SK-N-SH (cell line): ENCODE measurements around the gene RBM19. TPM values are rescaled to one million over a fixed set of nuclear protein-coding genes. Genes with fewer than 3 reads are reported as not detected.

Experiments used
- CTCF ChIA-PET: fragments of 300-600, 350-600 bp; formaldehyde crosslinking; extraction: SDS; loops from one replicate; lab custom pipeline; 2021; lab: Yijun Ruan, JAX
- POLR2A ChIA-PET: fragments of 350-600 bp; sonication (Branson Sonifier 250); formaldehyde crosslinking; extraction: SDS; loops from one replicate; lab custom pipeline; 2020; ENCODE audit warnings: antibody characterized with exemption, inconsistent platforms; lab: Yijun Ruan, JAX
- DNase-seq: peaks from one replicate; pipeline ENCODE4 v3.0.0; 2012
- H2AFZ ChIP-seq: fragments of 200-600 bp; sonication (generic); 2 replicates; pipeline ENCODE4 v1.8.1; 2016; ENCODE audit warnings: antibody characterized with exemption, mild to moderate bottlenecking, low read depth
- H3F3A ChIP-seq: fragments of 200-600 bp; sonication (generic); replicated peaks from 2 replicates; pipeline ENCODE3; 2016; ENCODE audit warnings: antibody characterized with exemption, mild to moderate bottlenecking; ENCODE audit not compliant: insufficient read depth
- H3K27ac ChIP-seq, 2 experiments: fragments of 200-500 bp in 1 of 2; fragments of 200-600 bp in 1 of 2; sonication (Bioruptor generic) in 1 of 2; sonication (generic), shearing (Covaris generic) in 1 of 2; 2 replicates each; pipeline versions ENCODE4 v1.5.1 to v1.6.1; 2014 to 2016; ENCODE audit warnings: low read depth in 2 of 2, inconsistent platforms in 1 of 2, low read length in 1 of 2, mild to moderate bottlenecking in 1 of 2, mixed read lengths in 1 of 2
- H3K27me3 ChIP-seq: fragments of 200-600 bp; sonication (generic), shearing (Covaris generic); 2 replicates; pipeline ENCODE4 v1.6.1; 2016; ENCODE audit warnings: mixed run types; ENCODE audit not compliant: insufficient read depth
- H3K36me3 ChIP-seq, 2 experiments: fragments of 200-500 bp in 1 of 2; fragments of 200-600 bp in 1 of 2; sonication (Bioruptor generic) in 1 of 2; sonication (generic) in 1 of 2; replicated peaks in 1 of 2; 2 replicates each; pipeline versions ENCODE3 to v1.5.1; 2014 to 2016; ENCODE audit warnings: low read length in 1 of 2, mild to moderate bottlenecking in 1 of 2; ENCODE audit not compliant: insufficient read depth in 2 of 2, control insufficient read depth in 1 of 2
- H3K4me1 ChIP-seq, 2 experiments: fragments of 200-500 bp in 1 of 2; fragments of 200-600 bp in 1 of 2; sonication (Bioruptor generic) in 1 of 2; sonication (generic), shearing (Covaris generic) in 1 of 2; 2 replicates each; pipeline versions ENCODE4 v1.5.1 to v1.6.1; 2014 to 2016; ENCODE audit warnings: low read depth in 1 of 2, low read length in 1 of 2, mixed run types in 1 of 2; ENCODE audit not compliant: insufficient read depth in 2 of 2, control insufficient read depth in 1 of 2
- H3K4me2 ChIP-seq: fragments of 200-600 bp; sonication (generic), shearing (Covaris generic); 2 replicates; pipeline ENCODE4 v1.6.1; 2017; ENCODE audit warnings: mixed run types
- H3K4me3 ChIP-seq, 2 experiments: fragments of 200-500 bp in 1 of 2; fragments of 200-600 bp in 1 of 2; sonication (Bioruptor generic) in 1 of 2; sonication (generic), shearing (Covaris generic) in 1 of 2; 2 replicates each; pipeline versions ENCODE4 v1.5.1 to v1.8.1; 2014 to 2016; ENCODE audit warnings: low read depth in 2 of 2, inconsistent platforms in 1 of 2, low read length in 1 of 2, mild to moderate bottlenecking in 1 of 2, mixed read lengths in 1 of 2, moderate library complexity in 1 of 2
- H3K79me2 ChIP-seq: fragments of 200-600 bp; sonication (generic); 2 replicates; pipeline ENCODE4 v1.8.1; 2017; ENCODE audit warnings: mild to moderate bottlenecking; ENCODE audit not compliant: insufficient read depth
- H3K9ac ChIP-seq: fragments of 200-600 bp; sonication (generic); 2 replicates; pipeline ENCODE4 v1.6.1; 2017; ENCODE audit warnings: mixed run types
- H3K9me2 ChIP-seq: fragments of 200-600 bp; sonication (generic); 2 replicates; pipeline ENCODE4 v1.6.1; 2017; ENCODE audit warnings: mixed run types
- H3K9me3 ChIP-seq: fragments of 200-600 bp; sonication (generic); 2 replicates; pipeline ENCODE4 v1.6.1; 2017; ENCODE audit warnings: mixed run types, mild to moderate bottlenecking, moderate library complexity
- H4K20me1 ChIP-seq: fragments of 200-600 bp; sonication (generic); 2 replicates; pipeline ENCODE4 v1.6.1; 2017; ENCODE audit warnings: mild to moderate bottlenecking, mixed run types; ENCODE audit not compliant: insufficient read depth
- CTCF ChIP-seq: fragments of 200-600 bp; sonication (generic); IDR thresholded peaks from 2 replicates; pipeline ENCODE4 v1.6.1; 2017; ENCODE audit warnings: antibody characterized with exemption, mild to moderate bottlenecking, moderate library complexity
- ELF1 ChIP-seq: IDR thresholded peaks from 2 replicates; pipeline ENCODE4 v1.4.0; 2012
- EP300 ChIP-seq, 2 experiments: IDR thresholded peaks; 2 replicates each; pipeline versions ENCODE4 v1.4.0 to v1.6.1; 2012; ENCODE audit warnings: borderline replicate concordance in 1 of 2, low read depth in 1 of 2, low read length in 1 of 2
- FOSL2 ChIP-seq: IDR thresholded peaks from 2 replicates; pipeline ENCODE4 v1.4.0; 2012; ENCODE audit warnings: low read depth, mild to moderate bottlenecking, moderate library complexity, borderline replicate concordance
- PBX3 ChIP-seq: IDR thresholded peaks from 2 replicates; pipeline ENCODE4; 2012
- POLR2AphosphoS5 ChIP-seq: IDR thresholded peaks from 2 replicates; pipeline ENCODE4 v1.6.1; 2012; ENCODE audit warnings: low read depth, low read length
- RAD21 ChIP-seq: IDR thresholded peaks from 2 replicates; pipeline ENCODE4 v1.6.1; 2012; ENCODE audit warnings: mild to moderate bottlenecking, low read length
- REST ChIP-seq: IDR thresholded peaks from 2 replicates; pipeline ENCODE4 v1.6.1; 2012; ENCODE audit warnings: mild to moderate bottlenecking, low read depth, low read length, moderate library complexity
- SMC3 ChIP-seq: IDR thresholded peaks from 2 replicates; pipeline ENCODE4 v1.6.1; 2012; ENCODE audit warnings: low read depth, low read length, improper control_type of control experiment
- TAF1 ChIP-seq: IDR thresholded peaks from 2 replicates; pipeline ENCODE4 v1.6.1; 2012; ENCODE audit warnings: low read depth, mild to moderate bottlenecking, low read length, moderate library complexity, borderline replicate concordance
- TCF12 ChIP-seq: IDR thresholded peaks from 2 replicates; pipeline ENCODE4 v1.4.0; 2012
- YY1 ChIP-seq: IDR thresholded peaks from 2 replicates; pipeline ENCODE4 v1.4.0; 2012; ENCODE audit warnings: low read depth, mild to moderate bottlenecking
- WGBS: methylation state at CpG from one replicate; pipeline ENCODE4 v1.1.6; 2017; ENCODE audit warnings: low lambda C conversion rate; 5-methylcytosine and 5-hydroxymethylcytosine counted together
- polyA plus RNA-seq, 3 experiments: library from polyadenylated mRNA; depleted of rRNA; stranded (reverse); fragments of >200 nt; gene quantifications; 2 replicates each; pipeline ENCODE4 v1.2.3, GENCODE V29; 2012
- TF ChIP-seq, protein P1 (sequence below): IDR thresholded peaks from 2 replicates; pipeline ENCODE4 v1.4.0; 2012; ENCODE audit warnings: low read depth
- TF ChIP-seq, protein P2 (sequence below): IDR thresholded peaks from 2 replicates; pipeline ENCODE4 v1.4.0; 2012; ENCODE audit warnings: low read depth, borderline replicate concordance
- TF ChIP-seq, protein P3 (sequence below): fragments of 150-350 bp; IDR thresholded peaks from 2 replicates; pipeline ENCODE4 v1.6.1; 2017; ENCODE audit warnings: antibody characterized with exemption, low read length, low read depth, borderline replicate concordance

Gene RBM19
- polyA plus RNA-seq, 1 of the 3 experiments (the other 2 are of a cell fraction): 16.6 TPM

GRCh38 chr12:113855998-113856397 is 110.1 kb downstream of the RBM19 start (continued):
- TF ChIP-seq REST (no peak), POLR2AphosphoS5 (no peak), TAF1 (no peak)
- TF ChIP-seq, protein P1, sequence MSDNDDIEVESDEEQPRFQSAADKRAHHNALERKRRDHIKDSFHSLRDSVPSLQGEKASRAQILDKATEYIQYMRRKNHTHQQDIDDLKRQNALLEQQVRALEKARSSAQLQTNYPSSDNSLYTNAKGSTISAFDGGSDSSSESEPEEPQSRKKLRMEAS: no peak
- TF ChIP-seq, protein P2, sequence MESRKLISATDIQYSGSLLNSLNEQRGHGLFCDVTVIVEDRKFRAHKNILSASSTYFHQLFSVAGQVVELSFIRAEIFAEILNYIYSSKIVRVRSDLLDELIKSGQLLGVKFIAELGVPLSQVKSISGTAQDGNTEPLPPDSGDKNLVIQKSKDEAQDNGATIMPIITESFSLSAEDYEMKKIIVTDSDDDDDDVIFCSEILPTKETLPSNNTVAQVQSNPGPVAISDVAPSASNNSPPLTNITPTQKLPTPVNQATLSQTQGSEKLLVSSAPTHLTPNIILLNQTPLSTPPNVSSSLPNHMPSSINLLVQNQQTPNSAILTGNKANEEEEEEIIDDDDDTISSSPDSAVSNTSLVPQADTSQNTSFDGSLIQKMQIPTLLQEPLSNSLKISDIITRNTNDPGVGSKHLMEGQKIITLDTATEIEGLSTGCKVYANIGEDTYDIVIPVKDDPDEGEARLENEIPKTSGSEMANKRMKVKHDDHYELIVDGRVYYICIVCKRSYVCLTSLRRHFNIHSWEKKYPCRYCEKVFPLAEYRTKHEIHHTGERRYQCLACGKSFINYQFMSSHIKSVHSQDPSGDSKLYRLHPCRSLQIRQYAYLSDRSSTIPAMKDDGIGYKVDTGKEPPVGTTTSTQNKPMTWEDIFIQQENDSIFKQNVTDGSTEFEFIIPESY: no peak

DNA sequence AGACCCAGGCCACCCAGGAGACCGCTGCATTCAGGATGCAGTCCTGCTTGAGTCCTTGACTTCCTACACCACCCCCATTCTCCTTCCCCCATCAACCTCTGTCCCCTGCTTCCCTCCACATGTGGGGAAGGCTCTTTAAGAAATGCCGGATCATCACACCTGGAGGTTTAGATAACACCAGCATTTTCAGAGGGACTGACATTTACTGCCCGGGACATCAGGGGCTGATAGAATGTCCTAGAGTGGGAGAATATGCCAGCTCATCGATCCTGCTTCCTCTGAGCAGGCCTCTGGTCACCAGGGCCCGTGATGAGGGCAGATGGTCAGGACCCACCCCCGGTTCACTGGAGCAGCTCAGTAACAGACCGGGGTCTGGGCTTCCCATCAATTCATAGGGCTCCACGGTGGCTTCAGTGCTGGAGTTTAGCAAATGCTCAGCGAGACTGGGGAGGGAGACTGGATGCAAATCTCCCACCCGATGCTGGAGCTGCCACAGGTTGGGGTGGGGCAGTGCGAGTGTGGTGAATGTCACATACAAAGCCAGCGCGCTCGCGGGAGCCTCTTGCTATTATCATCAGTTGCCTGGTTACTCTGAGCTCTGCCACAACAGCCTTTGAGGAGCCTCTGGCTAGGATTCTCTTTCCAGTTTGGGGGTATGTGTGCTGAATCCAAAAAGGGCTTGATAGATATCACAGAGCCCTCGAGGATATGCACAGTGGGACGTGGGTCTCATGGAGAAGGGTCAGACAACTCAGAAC is 111.6 kb downstream of the RBM19 start:
- Histone ChIP-seq H4K20me1 (no peaks in the 10 kb centered on the region), H2AFZ (no peak overlapping the region), H3K79me2 (no peaks in the 10 kb centered on the region), H3F3A (no peaks in the 10 kb centered on the region), H3K36me3 (peaks cover 0 to 14% of the 10 kb centered on the region in 2 experiments), H3K9me3 (no peaks in the 10 kb centered on the region), H3K9ac (no peak overlapping the region), H3K27me3 (no peaks in the 10 kb centered on the region), H3K27ac (no peak overlapping the region), H3K4me1 (peaks cover 0 to 12% of the 10 kb centered on the region in 2 experiments; a peak in 1 of 4 replicates), H3K9me2 (no peaks in the 10 kb centered on the region), H3K4me2 (no peak overlapping the region), H3K4me3 (no peak overlapping the region)
- ChIA-PET CTCF (interaction anchor here (0.5 to 1.2 kb wide), 3 partner anchors 207 to 497 kb away, joined by 3 to 4 read pairs (median 3); no protein-coding TSS in a partner anchor), POLR2A (no interaction called here)
- no peak for DNase-seq
- 94% methylated on average over 16 of the region's 17 CpGs for WGBS
- TF ChIP-seq PBX3: no peak
- TF ChIP-seq FOSL2: no peak
- TF ChIP-seq YY1: no peak
- TF ChIP-seq, protein P3, sequence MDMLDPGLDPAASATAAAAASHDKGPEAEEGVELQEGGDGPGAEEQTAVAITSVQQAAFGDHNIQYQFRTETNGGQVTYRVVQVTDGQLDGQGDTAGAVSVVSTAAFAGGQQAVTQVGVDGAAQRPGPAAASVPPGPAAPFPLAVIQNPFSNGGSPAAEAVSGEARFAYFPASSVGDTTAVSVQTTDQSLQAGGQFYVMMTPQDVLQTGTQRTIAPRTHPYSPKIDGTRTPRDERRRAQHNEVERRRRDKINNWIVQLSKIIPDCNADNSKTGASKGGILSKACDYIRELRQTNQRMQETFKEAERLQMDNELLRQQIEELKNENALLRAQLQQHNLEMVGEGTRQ: no peak
- TF ChIP-seq TCF12: no peak
- no peak for TF ChIP-seq RAD21
- TF ChIP-seq, protein P1: no peak
- TF ChIP-seq CTCF: no peak
- no peak for TF ChIP-seq EP300 (IDR thresholded peaks at IDR 0.05; ENCODE audit: borderline replicate concordance in 1 of 2, low read depth in 1 of 2, low read length in 1 of 2)
- no peak for TF ChIP-seq REST
- TF ChIP-seq SMC3: no peak
- TF ChIP-seq ELF1: no peak
